GOT3 (cell line): ENCODE measurements around the gene FRMD4A.

ENCODE experiments used
- DNase-seq: peaks from one replicate; lab custom pipeline; 2025; ENCODE audit warnings: mixed read lengths; lab: John Stamatoyannopoulos, UW

FRMD4A gene

GRCh38 chr10:14340051-14340744 is 9.5 kb upstream of the FRMD4A start:
- DNase-seq, result no peak

GRCh38 chr10:14336736-14337135 is 6.0 kb upstream of the FRMD4A start:
- DNase-seq, result no peak

GRCh38 chr10:14334771-14335170 is 4.0 kb upstream of the FRMD4A start:
- DNase-seq, result no peak

- no peak for DNase-seq
These were observed 2.9 kb upstream of the FRMD4A start for GRCh38 chr10:14333606-14334005.

GRCh38 chr10:14332903-14333302 is 2.2 kb upstream of the FRMD4A start:
- no peak for DNase-seq

- no peak for DNase-seq
These were observed 964 bp downstream of the FRMD4A start for GRCh38 chr10:14329746-14330173.

GRCh38 chr10:14328881-14329672 is 1.6 kb downstream of the FRMD4A start:
- no peak for DNase-seq

- DNase-seq, result no peak
These were observed 3.2 kb downstream of the FRMD4A start for GRCh38 chr10:14327527-14327926.

GRCh38 chr10:14326581-14326980 is 4.1 kb downstream of the FRMD4A start:
- DNase-seq, result no peak

- no peak for DNase-seq
These were observed 5.3 kb downstream of the FRMD4A start for GRCh38 chr10:14325325-14325955.

GRCh38 chr10:14322526-14323188 is 8.1 kb downstream of the FRMD4A start:
- DNase-seq, result no peak

- DNase-seq, result no peak
These were observed 12.7 kb downstream of the FRMD4A start for GRCh38 chr10:14318007-14318406.

GRCh38 chr10:14312014-14312413 is 18.7 kb downstream of the FRMD4A start:
- DNase-seq, result no peak

- DNase-seq, result no peak
These were observed 19.3 kb downstream of the FRMD4A start for GRCh38 chr10:14311206-14311957.

- no peak for DNase-seq
These were observed 21.1 kb downstream of the FRMD4A start for GRCh38 chr10:14309593-14309992.

- DNase-seq, result no peak
These were observed 24.5 kb downstream of the FRMD4A start for GRCh38 chr10:14306190-14306589.

GRCh38 chr10:14304046-14304445 is 26.7 kb downstream of the FRMD4A start:
- DNase-seq, result no peak

- no peak for DNase-seq
These were observed 28.7 kb downstream of the FRMD4A start for GRCh38 chr10:14302035-14302434.

- no peak for DNase-seq
These were observed 31.2 kb downstream of the FRMD4A start for GRCh38 chr10:14299556-14299955.

GRCh38 chr10:14296065-14296709 is 34.5 kb downstream of the FRMD4A start:
- DNase-seq, result no peak
